ENCODE measurements around the gene GALNT10. TPM values are rescaled to one million over a fixed set of nuclear protein-coding genes. Genes with fewer than 3 reads are reported as not detected.

GALNT10 gene
- total RNA-seq, 2 experiments from 2014 or later: 12.9 to 15.2 TPM

- ChIA-PET POLR2A (no interaction called here), CTCF (no interaction called here)
- no peak overlapping the region for H3K27ac Mint-ChIP-seq
- H3K4me3 Mint-ChIP-seq: no peak overlapping the region
- TF ChIP-seq, protein P1, sequence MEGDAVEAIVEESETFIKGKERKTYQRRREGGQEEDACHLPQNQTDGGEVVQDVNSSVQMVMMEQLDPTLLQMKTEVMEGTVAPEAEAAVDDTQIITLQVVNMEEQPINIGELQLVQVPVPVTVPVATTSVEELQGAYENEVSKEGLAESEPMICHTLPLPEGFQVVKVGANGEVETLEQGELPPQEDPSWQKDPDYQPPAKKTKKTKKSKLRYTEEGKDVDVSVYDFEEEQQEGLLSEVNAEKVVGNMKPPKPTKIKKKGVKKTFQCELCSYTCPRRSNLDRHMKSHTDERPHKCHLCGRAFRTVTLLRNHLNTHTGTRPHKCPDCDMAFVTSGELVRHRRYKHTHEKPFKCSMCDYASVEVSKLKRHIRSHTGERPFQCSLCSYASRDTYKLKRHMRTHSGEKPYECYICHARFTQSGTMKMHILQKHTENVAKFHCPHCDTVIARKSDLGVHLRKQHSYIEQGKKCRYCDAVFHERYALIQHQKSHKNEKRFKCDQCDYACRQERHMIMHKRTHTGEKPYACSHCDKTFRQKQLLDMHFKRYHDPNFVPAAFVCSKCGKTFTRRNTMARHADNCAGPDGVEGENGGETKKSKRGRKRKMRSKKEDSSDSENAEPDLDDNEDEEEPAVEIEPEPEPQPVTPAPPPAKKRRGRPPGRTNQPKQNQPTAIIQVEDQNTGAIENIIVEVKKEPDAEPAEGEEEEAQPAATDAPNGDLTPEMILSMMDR (IDR thresholded peaks at IDR 0.05): no peak
- DNase-seq (no peak), ATAC-seq (no peak)
- peaks cover 39% of the 10 kb centered on the region for H3K4me1 Mint-ChIP-seq (ENCODE audit: low read depth)
- intact Hi-C loops (cut with micrococcal nuclease): no loop called here
- H3K36me3 Mint-ChIP-seq (ENCODE audit: low read depth): peaks cover 4% of the 10 kb centered on the region
- H3K27me3 Mint-ChIP-seq: no peaks in the 10 kb centered on the region
- H3K9me3 Mint-ChIP-seq: no peaks in the 10 kb centered on the region
Observed at GRCh38 chr5:154277499-154277898, 87.0 kb downstream of the GALNT10 start.

DNA sequence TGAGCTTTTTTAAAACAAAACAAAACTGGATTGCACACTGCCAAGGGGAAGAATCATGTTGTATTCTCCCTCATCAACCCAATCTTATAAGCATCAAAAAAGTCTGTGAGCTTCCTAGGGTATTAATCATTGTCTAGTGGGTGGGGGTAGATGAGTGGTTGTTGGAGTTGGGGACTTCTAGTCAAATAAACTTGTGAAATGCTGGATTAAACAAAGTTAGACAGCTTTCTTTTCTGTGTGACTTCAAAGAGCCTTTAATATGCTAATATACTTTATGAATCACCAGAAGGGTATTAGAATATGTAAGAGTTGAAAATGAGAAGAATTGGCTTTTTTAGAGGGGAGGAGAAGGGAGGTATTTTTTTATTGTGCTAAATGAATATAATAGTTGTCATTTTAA, 87.7 kb downstream of the GALNT10 start:
- Mint-ChIP-seq H3K36me3 (ENCODE audit: low read depth) (peaks cover 4% of the 10 kb centered on the region), H3K27me3 (no peaks in the 10 kb centered on the region), H3K4me3 (no peak overlapping the region), H3K9me3 (no peaks in the 10 kb centered on the region), H3K27ac (no peak overlapping the region), H3K4me1 (ENCODE audit: low read depth) (peaks cover 32% of the 10 kb centered on the region)
- CTCF ChIA-PET: no interaction called here
- POLR2A ChIA-PET: no interaction called here
- intact Hi-C loops (cut with micrococcal nuclease): no loop called here
- TF ChIP-seq, protein P1 (IDR thresholded peaks at IDR 0.05): no peak
- no peak for ATAC-seq
- DNase-seq: no peak

- ATAC-seq: no peak
Observed at GRCh38 chr5:154278908-154279307, 88.4 kb downstream of the GALNT10 start.

GRCh38 chr5:154284433-154284832, 93.9 kb downstream of the GALNT10 start:
- Mint-ChIP-seq H3K4me1 (ENCODE audit: low read depth) (peaks cover 2% of the 10 kb centered on the region), H3K27me3 (no peaks in the 10 kb centered on the region), H3K36me3 (ENCODE audit: low read depth) (peaks cover 4% of the 10 kb centered on the region), H3K4me3 (no peak overlapping the region), H3K9me3 (no peaks in the 10 kb centered on the region), H3K27ac (no peak overlapping the region)
- ChIA-PET CTCF (interaction anchor here (0.7 to 1.1 kb wide), 2 partner anchors 29 to 212 kb away, joined by 3 to 4 read pairs; no protein-coding TSS in a partner anchor), POLR2A (interaction anchor here (0.6 kb wide), 1 partner anchor 27 kb away, joined by 3 read pairs; no protein-coding TSS in a partner anchor)
- DNase-seq (no peak), ATAC-seq (no peak)
- TF ChIP-seq, protein P1 (IDR thresholded peaks at IDR 0.05): no peak
- intact Hi-C loops (cut with micrococcal nuclease): no loop called here

More at GRCh38 chr5:154278908-154279307, 88.4 kb downstream of the GALNT10 start:
- Mint-ChIP-seq H3K27ac (no peak overlapping the region), H3K36me3 (ENCODE audit: low read depth) (peaks cover 4% of the 10 kb centered on the region), H3K4me3 (no peak overlapping the region), H3K4me1 (ENCODE audit: low read depth) (peaks cover 28% of the 10 kb centered on the region), H3K27me3 (no peaks in the 10 kb centered on the region), H3K9me3 (no peaks in the 10 kb centered on the region)
- intact Hi-C loops (cut with micrococcal nuclease): no loop called here
- ChIA-PET POLR2A (interaction anchor here (0.8 kb wide), 1 partner anchor 88 kb away, joined by 4 read pairs; the partner anchor contains the start of gene GALNT10), CTCF (no interaction called here)
- TF ChIP-seq, protein P1 (IDR thresholded peaks at IDR 0.05): no peak
- DNase-seq: no peak

DNA sequence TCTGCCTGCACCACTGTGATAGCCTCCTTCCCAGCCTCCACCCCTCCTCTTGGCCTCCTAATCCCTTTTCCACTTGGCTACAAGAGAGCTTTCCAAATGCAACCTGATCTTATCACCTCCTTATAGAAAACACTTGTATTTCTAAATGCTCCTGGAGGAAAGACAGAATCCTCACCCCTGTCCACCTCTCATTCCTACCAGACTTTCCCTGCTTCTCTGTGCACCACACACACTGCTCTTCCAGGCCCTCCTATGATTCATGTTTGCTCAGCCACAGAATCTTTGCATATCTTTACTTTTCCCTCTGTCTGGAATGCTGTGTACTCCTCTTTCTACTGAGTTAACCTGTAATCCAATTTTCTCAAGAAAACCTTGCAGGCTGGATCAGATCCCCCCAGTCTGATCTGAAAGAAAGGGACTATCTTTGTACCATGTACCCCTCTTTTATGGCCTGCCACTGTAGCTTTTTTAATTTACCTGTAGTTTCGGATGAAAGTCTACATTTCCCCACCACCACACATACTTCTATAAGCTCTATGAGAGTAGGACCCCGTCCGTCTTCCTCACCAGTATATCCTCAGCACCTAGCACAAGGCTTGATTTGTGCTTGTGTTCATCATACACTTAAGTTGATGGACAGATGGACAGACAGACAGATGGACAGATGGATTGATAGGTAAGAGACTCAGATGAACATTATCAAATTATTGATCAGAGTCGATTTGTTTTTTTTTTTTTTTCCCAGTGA, 95.3 kb downstream of the GALNT10 start:
- ChIA-PET POLR2A (no interaction called here), CTCF (interaction anchor here (1.3 kb wide), 1 partner anchor 119 kb away, joined by 3 read pairs; no protein-coding TSS in a partner anchor)
- TF ChIP-seq, protein P1 (IDR thresholded peaks at IDR 0.05): no peak

More for the DNA sequence above, 95.3 kb downstream of the GALNT10 start:
- Mint-ChIP-seq H3K9me3 (no peaks in the 10 kb centered on the region), H3K36me3 (ENCODE audit: low read depth) (peaks cover 3% of the 10 kb centered on the region), H3K27me3 (no peaks in the 10 kb centered on the region), H3K27ac (no peak overlapping the region), H3K4me1 (ENCODE audit: low read depth) (peaks cover 2% of the 10 kb centered on the region), H3K4me3 (no peak overlapping the region)
- no peak for DNase-seq
- intact Hi-C loops (cut with micrococcal nuclease): no loop called here
- ATAC-seq: no peak

Measured in activated CD8-positive, alpha-beta T cell treated with anti-CD3 and anti-CD28 coated beads for 36 hours (primary cell).